HG03457 (cell line): ENCODE results near the gene TPM4.
"Not testable (repeated sequence)": the region's sequence is repeated elsewhere in the genome, so short reads cannot be mapped to it uniquely, and the experiment has no call there.

Experiments used
- ATAC-seq: cut with Tn5 transposase; IDR thresholded peaks from one replicate; pipeline ENCODE4 v1.9.1; 2021; ENCODE audit warnings: moderate number of reproducible peaks; ENCODE audit not compliant: unreplicated experiment

The TPM4 gene

DNA sequence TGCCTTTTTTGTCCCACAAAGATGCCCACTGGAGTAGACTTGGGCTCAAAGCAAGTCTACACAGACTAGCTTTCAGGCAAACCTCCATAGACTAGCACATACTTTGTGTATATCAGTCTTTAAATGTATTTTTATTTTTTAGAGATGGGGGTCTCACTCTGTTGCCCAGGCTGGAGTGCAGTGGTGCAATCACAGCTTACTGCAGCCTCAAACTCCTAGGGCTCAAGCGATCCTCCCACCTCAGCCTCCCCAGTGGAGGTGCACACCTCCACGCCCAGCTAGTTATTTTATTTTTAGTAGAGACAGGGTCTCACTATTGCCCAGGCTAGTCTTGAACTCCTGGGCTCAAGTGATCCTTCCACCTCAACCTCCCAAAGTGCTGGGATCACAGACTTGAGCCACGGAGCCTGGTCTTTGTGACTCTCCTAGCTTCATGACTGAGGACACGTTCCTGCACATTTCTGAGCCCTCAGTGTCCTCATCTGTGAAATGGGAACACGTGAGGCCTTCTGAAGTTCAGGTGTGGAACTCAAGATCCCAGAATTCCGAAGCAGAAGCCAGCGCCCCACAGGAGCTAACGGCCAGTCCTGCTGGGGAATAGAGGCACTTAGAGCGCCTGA is 5.1 kb upstream of the TPM4 start:
- ATAC-seq: no peak

DNA sequence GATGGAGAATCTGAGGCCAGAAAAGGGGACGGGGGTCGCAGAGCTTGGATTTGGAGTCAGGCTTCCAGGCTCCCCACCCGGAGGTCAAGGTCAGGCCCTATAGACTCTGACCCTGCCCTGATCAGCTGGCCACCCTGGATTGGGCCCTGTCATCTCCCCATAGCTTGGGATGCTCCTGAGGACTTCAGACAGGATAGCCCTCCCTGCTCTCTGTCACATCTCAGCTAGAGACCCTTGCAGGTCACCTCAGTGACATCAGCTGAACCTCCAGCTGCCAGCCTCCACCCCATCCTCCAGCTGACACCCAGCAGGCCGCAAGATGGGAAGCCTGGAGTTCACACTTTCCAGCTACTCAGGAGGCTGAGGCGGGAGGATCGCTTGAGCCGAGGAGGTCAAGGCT is 2.8 kb upstream of the TPM4 start:
- no peak for ATAC-seq

DNA sequence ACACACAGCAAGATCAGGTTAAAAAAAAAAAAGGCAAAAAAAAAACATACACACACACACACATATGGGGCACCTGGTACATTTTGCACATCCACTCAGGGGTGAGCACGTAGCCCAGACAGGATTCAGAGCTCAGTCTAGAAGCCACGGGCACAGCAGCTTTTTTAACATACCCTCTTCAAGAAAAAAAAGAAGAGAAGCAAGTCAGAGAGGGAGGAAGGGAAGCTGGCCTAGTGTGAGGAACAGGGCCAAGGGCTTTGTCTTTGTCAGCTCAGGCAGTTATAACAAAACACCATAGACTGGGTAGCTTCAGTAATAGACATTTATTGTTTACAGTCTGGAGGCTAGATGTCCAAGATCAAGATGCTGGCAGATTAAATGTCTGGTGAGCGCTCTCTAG is 2.3 kb upstream of the TPM4 start:
- no peak for ATAC-seq

DNA sequence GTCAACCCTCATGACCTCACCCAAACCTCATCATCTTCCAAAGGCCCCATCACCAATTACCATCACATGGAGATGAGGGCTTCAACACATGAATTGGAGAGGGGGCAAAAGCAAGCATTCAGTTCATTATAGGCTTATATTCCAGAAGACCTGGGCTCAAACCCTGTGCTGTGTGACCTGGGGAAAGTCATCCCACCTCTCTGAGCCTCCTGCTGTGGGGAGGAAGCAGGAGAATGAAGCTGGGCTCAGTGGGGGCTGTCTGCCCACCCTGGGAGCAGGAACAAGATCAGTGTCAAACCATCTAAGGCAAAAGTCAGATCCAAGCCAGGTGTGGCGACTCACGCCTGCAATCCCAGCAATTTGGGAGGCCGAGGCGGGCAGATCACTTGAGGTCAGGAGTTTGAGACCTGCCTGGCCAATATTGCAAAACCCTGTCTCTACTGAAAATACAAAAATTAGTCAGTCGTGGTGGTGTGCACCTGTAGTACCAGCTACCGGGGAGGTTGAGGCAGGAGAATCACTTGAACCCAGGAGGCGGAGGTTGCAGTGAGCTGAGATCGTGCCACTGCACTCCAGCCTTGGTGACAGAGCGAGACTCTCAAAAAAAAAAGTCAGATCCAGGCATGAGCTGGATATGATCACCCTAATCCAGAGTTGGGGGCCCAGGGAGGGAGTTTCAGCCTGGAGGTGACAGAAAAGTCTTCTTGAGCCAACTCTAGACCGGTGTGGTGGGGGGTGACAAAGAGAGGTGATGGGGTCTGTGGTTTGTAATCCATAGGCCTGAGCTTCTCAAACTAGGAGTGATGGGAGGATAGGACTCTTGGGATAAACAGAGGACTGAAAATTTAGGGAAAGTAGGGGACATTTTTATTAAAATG is 1.6 kb upstream of the TPM4 start:
- ATAC-seq: no peak

DNA sequence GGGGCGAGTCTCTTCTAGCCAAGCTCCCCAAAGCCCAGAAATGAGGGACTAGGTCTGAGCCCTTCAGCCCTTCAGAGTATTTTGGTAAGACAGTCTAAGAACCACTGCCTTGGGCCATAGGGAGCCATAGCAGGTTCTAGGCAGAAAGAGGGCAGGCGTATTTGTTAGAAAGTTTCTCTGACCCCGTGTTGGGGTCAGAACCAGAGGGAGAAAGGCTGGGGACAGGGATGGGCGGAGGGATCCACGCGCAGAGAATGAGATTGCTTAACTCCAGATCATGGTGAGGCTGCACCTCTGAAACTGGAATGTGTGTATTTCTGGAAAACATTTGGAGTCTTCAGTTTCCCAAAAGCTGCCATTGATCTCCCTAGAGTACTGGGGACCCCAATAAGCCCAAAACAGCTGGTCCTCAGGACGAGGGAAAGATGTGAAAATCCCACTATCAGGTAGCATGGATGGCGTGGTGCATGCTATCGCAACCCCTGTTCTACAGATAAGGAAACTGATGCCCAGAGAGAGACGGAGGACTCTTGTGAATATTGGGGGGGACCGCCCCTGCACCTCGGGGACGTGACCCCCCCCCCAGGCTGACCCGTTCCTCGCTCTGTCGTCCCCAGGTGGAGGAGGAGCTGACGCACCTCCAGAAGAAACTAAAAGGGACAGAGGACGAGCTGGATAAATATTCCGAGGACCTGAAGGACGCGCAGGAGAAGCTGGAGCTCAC is 703 bp upstream of the TPM4 start:
- ATAC-seq: no peak

DNA sequence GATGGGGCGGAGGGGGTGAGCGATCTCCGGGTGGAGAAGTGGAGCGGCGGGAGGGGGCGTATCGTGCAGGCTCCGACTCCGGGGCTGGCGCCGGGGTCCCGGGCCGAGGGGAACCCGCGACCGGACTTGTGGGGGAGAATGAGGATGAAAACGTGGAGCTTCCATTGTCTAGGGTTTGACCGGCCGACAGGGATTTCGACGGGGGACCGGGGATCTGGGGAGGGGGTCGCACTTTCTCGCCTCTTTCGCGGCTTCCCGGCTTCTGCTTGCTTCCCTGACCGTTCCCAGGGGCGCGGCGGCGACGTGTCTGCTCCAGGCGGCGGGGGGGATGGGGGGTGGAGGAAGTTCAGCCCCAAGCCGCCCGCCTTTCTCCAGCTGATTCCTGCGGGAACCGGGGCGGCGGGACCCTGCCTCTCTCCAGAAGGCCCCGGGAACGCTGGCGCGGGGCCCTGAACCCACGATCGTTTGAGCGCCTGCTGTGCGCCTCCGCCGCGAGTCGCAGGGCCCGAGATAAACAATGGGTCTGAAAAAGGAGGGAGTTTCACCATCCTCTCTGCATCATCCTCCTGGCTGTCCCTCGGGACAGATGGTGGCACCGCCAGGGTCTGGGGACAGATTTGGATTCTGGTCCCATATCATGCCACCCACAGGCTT is 790 bp downstream of the TPM4 start:
- no peak for ATAC-seq

DNA sequence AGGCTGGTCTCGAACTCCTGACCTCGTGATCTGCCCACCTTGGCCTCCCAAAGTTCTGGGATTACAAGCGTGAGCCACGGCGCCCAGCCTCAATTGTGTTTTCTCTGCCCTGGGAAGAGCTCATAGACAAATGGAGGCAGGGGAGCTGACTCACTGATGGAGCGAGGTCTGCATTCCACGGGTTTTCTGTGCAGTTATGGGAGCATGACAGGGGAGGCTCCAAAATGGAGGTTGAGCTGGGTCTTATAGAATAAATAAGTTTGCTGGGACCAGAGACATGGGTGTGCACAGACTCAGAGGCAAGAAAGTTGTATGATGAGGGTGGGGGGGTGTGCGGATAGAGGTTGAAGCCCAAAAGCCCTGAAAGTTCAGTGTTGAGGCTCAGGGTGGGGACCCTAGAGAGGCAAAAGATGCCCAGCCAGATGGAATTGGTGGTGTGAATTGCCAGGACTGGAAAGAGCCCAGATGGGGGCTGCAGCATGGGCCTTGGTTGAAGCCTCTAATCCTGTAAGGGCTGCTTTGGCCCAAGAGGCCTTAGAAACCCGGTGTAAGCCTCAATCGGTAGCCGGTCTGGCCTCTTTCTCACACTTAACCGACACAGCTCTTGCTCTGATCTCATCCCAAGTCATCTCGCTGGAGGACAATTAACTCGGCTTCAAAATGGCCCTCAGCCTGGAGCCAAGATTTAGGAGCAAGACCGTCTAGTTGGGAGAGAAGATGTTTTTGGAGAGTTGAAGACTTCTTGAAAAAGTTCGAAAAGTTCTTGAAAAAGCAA is 1.9 kb downstream of the TPM4 start:
- no peak for ATAC-seq

DNA sequence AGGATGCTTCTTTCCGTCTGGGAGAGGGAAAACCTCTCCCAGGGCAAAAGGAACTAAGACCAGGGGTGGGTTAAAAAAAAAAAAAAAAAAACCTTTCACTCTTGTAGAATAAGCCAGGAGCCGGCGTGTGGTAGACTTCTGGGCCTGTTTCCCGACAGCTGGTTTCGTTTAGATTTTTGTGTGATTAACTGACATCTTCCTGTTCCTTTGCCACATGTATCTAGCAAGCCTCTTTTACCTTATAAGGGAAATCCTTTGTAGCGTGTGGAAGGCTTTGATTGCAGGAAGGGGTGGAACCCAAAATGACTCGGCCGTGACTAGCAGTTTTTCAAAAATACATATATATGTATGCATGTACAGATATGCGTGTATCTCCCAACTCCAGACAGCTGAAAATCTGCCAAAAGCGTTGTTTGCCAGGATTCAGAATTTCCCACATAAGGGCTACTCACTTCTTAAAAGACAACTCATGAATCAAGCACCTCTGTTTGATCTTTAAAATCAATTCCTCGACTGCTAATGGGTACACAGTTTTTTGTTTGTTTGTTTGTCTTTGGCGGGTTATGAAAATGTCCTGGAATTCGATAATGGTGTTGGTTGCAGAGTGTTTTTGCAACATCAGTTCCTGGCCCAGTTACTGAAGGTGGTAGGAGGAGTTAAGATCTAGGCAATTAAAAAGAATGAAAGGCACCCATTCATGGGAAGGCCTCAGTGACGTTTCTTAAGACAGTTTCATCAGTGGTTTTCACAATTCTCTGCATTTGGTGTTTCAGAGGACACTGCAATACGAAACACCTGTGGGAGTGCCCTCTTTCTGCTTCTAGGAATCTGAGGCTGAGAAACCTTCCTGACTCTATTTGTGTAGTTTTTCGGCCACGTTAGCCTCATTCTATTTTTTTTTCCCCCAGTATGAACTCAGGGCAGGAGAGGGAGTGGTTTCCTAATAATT is 2.7 kb downstream of the TPM4 start:
- no peak for ATAC-seq

DNA sequence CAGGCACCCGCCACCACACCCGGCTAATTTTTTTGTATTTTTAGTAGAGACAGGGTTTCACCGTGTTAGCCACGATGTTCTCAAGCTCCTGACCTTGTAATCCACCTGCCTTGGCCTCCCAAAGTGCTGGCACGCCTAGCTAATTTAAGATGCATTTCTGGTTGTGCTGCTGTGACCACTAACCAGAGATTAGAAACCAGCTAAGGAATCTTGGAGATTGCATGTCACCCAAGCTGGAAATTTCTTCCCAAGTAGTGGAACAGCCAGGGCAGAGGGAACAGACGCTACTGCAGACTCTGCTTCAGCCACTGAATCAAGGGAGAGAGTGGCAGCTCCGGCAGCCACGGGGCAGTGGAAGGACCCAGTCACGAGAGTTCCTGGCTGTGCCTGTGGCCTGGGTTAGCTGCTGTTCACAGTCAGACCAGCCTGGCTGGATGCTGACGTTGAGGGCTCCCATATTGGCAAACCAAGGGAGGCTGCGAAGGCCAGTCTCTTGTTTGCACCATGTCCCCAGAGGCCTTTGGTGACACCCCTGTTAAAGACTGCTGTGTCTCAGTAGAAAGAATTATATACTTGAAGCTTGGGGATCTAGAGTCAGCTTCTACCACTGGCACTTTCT is 7.9 kb downstream of the TPM4 start:
- no peak for ATAC-seq

DNA sequence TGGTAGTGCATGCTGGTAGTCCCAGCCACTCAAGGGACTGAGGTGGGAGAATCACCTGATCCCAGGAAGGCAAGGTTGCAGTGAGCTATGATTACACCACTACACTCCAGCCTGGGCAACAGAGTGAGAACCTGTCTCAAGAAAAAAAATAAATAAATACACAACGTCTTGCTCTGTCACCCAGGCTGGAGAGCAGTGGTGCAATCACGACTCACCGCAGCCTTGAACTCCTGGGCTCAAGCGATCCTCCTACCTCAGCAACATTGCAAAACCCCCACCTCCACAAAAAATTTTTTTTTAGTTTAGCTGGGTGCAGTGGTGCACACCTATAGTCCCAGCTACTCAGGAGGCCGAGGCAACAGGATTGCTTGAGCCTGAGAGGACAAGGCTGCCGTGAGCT is 8.8 kb downstream of the TPM4 start:
- no peak for ATAC-seq

DNA sequence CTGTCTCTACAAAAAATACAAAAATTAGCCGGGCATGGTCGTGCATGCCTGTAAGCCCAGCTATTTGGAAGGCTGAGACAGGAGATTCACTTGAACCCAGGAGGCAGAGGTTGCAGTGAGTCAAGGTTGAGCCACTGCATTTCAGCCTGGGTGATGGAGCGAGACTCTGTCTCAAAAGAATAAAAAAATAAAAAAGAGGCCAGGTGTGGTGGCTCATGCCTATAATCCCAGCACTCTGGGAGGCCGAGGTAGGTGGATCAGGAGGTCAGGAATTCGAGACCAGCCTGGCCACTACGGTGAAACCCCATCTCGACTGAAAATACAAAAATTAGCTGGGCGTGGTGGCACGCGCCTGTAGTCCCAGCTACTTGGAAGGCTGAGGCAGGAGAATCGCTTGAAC is 11.1 kb downstream of the TPM4 start:
- ATAC-seq: not testable (repeated sequence)

DNA sequence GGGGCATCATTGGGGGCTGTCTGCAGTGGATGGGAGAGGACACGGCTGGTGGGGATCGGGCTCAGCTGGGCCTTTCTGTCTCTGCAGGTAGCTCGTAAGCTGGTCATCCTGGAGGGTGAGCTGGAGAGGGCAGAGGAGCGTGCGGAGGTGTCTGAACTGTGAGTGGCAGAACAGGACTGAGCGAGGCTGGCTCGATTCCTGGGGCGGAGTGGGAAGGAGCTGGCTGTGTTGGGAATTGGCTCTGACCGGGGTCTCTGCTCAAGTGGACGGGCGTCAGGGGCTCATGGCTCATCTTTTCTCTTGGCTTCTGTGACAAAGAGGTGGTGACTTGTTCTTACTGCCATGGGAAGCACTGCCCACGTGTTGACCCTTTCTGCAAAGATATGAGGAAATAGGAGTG is 11.6 kb downstream of the TPM4 start:
- no peak for ATAC-seq

DNA sequence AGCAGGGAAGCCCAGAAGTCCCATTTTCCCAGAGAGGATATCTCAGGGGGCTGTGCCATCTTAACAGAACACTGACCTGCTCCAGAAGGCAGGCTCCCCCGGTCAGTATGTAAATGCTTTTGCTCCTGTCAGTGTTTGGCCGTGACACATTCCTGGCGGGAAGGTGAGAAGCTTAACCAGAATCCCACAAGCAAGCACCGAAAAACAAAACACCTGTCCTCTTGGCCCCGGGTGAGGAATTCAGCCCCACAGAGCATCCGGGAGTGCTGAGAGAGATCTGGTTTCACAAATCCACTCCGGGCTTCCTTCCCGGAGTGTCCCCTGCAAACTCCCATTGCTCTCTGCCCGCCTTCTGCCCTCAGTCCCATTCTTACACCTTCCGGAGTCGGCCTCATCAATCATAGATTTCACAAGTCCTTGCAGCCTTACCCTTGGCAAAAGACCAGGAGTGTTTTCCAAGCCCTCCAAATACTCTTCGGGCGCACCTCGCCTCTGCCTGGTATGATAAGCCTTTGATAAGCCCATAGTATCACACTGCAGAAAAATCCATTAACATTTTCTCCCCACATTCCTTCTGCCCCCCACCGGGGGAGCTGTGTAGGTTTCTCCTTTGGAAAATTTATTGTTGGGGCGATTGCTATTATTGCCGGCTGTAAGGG is 12.2 kb downstream of the TPM4 start:
- no peak for ATAC-seq

DNA sequence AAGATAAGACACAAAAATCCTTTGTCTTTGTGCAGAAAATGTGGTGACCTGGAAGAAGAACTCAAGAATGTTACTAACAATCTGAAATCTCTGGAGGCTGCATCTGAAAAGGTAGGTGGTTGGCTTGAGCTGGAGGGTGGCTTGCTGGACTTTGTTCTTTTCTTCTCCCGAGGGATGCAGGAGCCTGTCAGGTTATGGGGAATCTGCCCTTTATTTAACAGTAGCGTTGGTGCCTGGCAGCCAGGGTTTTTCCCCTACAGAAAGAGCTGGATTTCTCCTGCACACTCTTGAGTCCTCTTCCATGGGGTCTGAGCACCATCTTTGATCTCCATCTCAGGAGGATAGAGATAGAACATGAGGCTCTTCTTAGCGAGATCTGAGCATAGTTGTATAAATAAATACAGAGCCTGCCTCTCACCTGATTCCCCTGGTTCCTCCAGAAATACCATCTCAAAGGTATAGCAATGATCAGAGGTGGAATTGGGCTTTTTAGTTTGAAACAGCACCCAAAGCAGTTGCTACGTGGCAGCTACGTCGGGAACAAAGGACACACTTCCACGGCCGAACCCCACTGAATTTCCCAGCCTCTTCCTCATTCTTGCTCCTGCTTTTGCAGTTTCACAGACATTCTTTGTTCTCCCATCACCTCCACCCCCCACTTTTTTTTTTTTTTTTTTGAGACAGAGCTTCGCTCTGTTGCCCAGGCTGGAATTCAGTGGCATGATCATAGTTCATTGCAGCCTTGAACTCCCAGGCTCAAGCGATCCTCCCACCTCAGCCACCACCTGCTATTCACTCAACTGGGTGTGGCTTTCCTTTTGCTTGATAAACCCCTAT is 12.9 kb downstream of the TPM4 start:
- ATAC-seq: no peak

DNA sequence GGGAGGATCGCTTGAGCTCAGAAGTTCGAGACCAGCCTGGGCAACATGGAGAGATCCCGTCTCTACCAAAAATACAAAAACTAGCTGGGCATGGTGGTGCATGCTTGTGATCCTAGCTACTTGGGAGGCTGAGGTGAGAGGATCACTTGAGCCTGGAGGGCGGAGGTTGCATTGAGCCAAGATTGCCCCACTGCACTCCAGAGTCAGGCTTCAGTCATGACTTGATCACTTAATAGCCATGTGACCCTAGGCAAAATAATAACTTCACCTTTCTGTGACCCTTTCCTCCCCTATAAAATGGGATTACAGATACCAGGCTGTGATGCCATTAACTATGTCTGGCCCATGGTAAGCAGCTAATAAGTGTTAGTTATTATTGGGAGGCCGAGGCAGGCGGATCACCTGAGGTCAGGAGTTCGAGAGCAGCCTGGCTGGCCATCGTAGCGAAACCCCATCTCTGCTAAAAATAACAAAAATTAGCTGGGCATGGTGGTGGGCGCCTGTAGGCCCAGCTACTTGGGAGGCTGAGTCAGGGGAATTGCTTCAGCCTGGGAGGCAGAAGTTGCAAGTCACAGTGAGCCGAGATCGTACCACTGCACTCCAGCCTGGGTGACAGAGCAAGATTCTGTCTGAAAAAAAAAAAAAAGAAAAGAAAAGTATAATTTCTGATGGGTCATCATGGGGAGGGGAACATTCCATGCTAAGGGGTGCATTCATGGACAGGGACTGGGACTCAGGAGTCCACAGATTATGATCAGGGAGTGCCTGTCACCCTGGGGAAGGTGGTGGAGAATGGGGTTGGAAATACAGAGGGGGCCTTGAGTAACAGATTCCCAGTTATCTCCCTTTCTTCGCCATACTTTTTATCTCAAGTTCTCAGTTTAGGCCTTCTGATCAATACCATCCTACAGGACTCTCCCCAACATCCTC is 15.5 kb downstream of the TPM4 start:
- ATAC-seq: no peak

DNA sequence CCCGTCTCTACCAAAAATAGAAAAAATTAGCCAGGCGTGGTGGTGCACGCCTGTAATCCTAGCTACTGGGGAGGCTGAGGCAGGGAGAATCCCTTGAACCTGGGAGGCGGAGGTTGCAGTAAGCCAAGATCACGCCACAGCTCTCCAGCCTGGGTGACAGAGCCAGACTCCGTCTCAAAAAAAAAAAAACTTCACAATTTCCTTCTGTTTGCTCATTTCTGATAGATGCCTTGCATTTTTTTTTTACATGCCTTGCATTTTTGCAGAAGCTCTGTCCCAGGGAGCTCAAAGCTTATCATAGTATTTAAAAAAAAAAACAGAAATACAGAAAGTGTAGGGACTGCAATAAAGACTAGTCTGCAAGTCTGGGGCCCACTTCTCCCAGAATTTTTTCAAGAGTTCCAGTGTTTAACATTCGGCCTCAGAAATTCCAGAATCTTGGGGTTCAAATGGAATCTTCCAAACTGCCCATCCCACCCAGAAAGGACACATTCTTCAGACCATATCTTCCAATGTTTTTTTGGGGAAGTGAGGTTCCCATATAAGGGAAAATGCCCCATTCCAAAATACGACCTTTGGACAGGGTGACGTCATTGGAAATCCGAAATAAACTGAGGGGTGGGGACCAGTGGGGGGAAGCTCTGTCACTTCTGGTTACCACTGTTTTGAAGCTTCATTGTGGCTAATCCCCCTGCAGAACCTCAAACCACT is 18.2 kb downstream of the TPM4 start:
- ATAC-seq: no peak
